H9 (cell line): ENCODE measurements around the gene EHD1. TPM values are rescaled to one million over a fixed set of nuclear protein-coding genes. Genes with fewer than 3 reads are reported as not detected.

Source experiments
- DNase-seq: peaks from one replicate; pipeline ENCODE4 v3.0.0-alpha.2; 2017
- H2AFZ ChIP-seq: one replicate; pipeline ENCODE4 v1.6.1; 2013; ENCODE audit warnings: mild to moderate bottlenecking, low read length, control low read depth, moderate library complexity
- H2AK5ac ChIP-seq: 2 replicates; pipeline ENCODE4 v1.6.1; 2013; ENCODE audit warnings: low read length, control low read depth, mixed read lengths; ENCODE audit not compliant: insufficient read length
- H2BK120ac ChIP-seq: one replicate; pipeline ENCODE4 v1.6.1; 2013; ENCODE audit warnings: low read depth, mild to moderate bottlenecking, low read length, control low read depth, inconsistent platforms; ENCODE audit not compliant: poor library complexity, severe bottlenecking
- H2BK12ac ChIP-seq: 2 replicates; pipeline ENCODE4 v1.6.1; 2013; ENCODE audit warnings: low read length, control low read depth, mixed read lengths, low read depth; ENCODE audit not compliant: insufficient read length
- H2BK15ac ChIP-seq: 2 replicates; pipeline ENCODE4 v1.6.1; 2013; ENCODE audit warnings: low read depth, low read length, control low read depth
- H2BK20ac ChIP-seq: one replicate; pipeline ENCODE4 v1.6.1; 2013; ENCODE audit warnings: low read depth, mild to moderate bottlenecking, low read length, control low read depth, inconsistent platforms; ENCODE audit not compliant: poor library complexity, severe bottlenecking
- H2BK5ac ChIP-seq: 2 replicates; pipeline ENCODE4 v1.6.1; 2013; ENCODE audit warnings: low read length, control low read depth, mixed read lengths; ENCODE audit not compliant: insufficient read length
- H3K14ac ChIP-seq: 2 replicates; pipeline ENCODE4 v1.6.1; 2013; ENCODE audit warnings: low read length, control low read depth; ENCODE audit not compliant: insufficient read depth
- H3K18ac ChIP-seq: 2 replicates; pipeline ENCODE4 v1.6.1; 2013; ENCODE audit warnings: low read depth, mild to moderate bottlenecking, mixed read lengths, low read length, control low read depth; ENCODE audit not compliant: insufficient read length
- H3K23ac ChIP-seq: 2 replicates; pipeline ENCODE4 v1.6.1; 2013; ENCODE audit warnings: low read length, control low read depth, mixed read lengths, low read depth; ENCODE audit not compliant: insufficient read length
- H3K23me2 ChIP-seq: 2 replicates; pipeline ENCODE4 v1.6.1; 2013; ENCODE audit warnings: low read depth, mild to moderate bottlenecking, mixed read lengths, low read length, control low read depth; ENCODE audit not compliant: insufficient read length, poor library complexity, severe bottlenecking
- H3K27ac ChIP-seq: 2 replicates; pipeline ENCODE4 v1.5.1; 2013; ENCODE audit warnings: low read length, control low read depth, mixed read lengths, low read depth; ENCODE audit not compliant: insufficient read length
- H3K27me3 ChIP-seq: 2 replicates; pipeline ENCODE4 v1.6.1; 2013; ENCODE audit warnings: low read length, control low read depth, inconsistent platforms; ENCODE audit not compliant: insufficient read depth
- H3K4ac ChIP-seq: 2 replicates; pipeline ENCODE4 v1.6.1; 2013; ENCODE audit warnings: low read depth, mild to moderate bottlenecking, control low read depth, inconsistent platforms, low read length, moderate library complexity
- H3K4me1 ChIP-seq: 2 replicates; pipeline ENCODE4 v1.6.1; 2013; ENCODE audit warnings: low read length, control low read depth, inconsistent platforms; ENCODE audit not compliant: insufficient read depth
- H3K4me2 ChIP-seq: 2 replicates; pipeline ENCODE4 v1.6.1; 2013; ENCODE audit warnings: low read length, control low read depth, mixed read lengths; ENCODE audit not compliant: insufficient read length, insufficient read depth
- H3K56ac ChIP-seq: 2 replicates; pipeline ENCODE4 v1.6.1; 2013; ENCODE audit warnings: low read depth, mild to moderate bottlenecking, mixed read lengths, low read length, control low read depth; ENCODE audit not compliant: insufficient read length
- H3K79me1 ChIP-seq: 2 replicates; pipeline ENCODE4 v1.6.1; 2013; ENCODE audit warnings: low read depth, mild to moderate bottlenecking, moderate library complexity, low read length, control low read depth, inconsistent platforms; ENCODE audit not compliant: insufficient read depth, poor library complexity, severe bottlenecking
- H3K79me2 ChIP-seq: 2 replicates; pipeline ENCODE4 v1.6.1; 2013; ENCODE audit warnings: low read length, control low read depth, inconsistent platforms; ENCODE audit not compliant: insufficient read depth
- H3K9ac ChIP-seq: 2 replicates; pipeline ENCODE4 v1.6.1; 2013; ENCODE audit warnings: low read length, control low read depth, mixed read lengths; ENCODE audit not compliant: insufficient read length; ENCODE audit errors: extremely low read depth
- H3K9me3 ChIP-seq: one replicate; pipeline ENCODE4 v1.6.1; 2013; ENCODE audit warnings: low read depth, low read length, inconsistent platforms; ENCODE audit not compliant: control insufficient read depth
- H3T11ph ChIP-seq: one replicate; pipeline ENCODE4 v1.6.1; 2013; ENCODE audit warnings: mild to moderate bottlenecking, low read length, control low read depth, inconsistent platforms
- H4K20me1 ChIP-seq: one replicate; pipeline ENCODE4 v1.6.1; 2013; ENCODE audit not compliant: control insufficient read depth, insufficient read length, insufficient read depth
- H4K5ac ChIP-seq: 2 replicates; pipeline ENCODE4 v1.6.1; 2013; ENCODE audit warnings: low read depth, mild to moderate bottlenecking, mixed read lengths, low read length, control low read depth; ENCODE audit not compliant: insufficient read length
- H4K8ac ChIP-seq: replicated peaks from 2 replicates; pipeline ENCODE4 v1.6.1; 2013; ENCODE audit warnings: low read length, control low read depth, mixed read lengths, low read depth; ENCODE audit not compliant: insufficient read length
- H4K91ac ChIP-seq: 2 replicates; pipeline ENCODE4 v1.6.1; 2013; ENCODE audit warnings: low read depth, mild to moderate bottlenecking, moderate library complexity, mixed read lengths, low read length, control low read depth; ENCODE audit not compliant: insufficient read length
- H3K27ac Mint-ChIP-seq, 3 experiments: 2 replicates in 2 of 3; 3 replicates in 1 of 3; pipeline ENCODE4 v1.8.0; 2020 to 2021; ENCODE audit warnings: mixed read lengths in 3 of 3, mild to moderate bottlenecking in 1 of 3, moderate library complexity in 1 of 3
- H3K27me3 Mint-ChIP-seq: 2 replicates; pipeline ENCODE4 v1.8.0; 2021; ENCODE audit warnings: low read depth, mild to moderate bottlenecking, moderate library complexity, mixed read lengths
- H3K36me3 Mint-ChIP-seq, 3 experiments: 2 replicates in 2 of 3; 3 replicates in 1 of 3; pipeline ENCODE4 v1.8.0; 2020 to 2021; ENCODE audit warnings: low read depth in 3 of 3, mixed read lengths in 3 of 3; ENCODE audit not compliant: insufficient read depth in 1 of 3
- H3K4me1 Mint-ChIP-seq, 2 experiments: 2 replicates each; pipeline ENCODE4 v1.8.0; 2020; ENCODE audit warnings: mixed read lengths in 2 of 2
- H3K4me3 Mint-ChIP-seq, 2 experiments: 2 replicates in 1 of 2; 3 replicates in 1 of 2; pipeline ENCODE4 v1.8.0; 2020 to 2021; ENCODE audit warnings: mild to moderate bottlenecking in 2 of 2, mixed read lengths in 2 of 2, moderate library complexity in 1 of 2
- H3K9me3 Mint-ChIP-seq, 2 experiments: 2 replicates in 1 of 2; 3 replicates in 1 of 2; pipeline ENCODE4 v1.8.0; 2020; ENCODE audit warnings: mild to moderate bottlenecking in 2 of 2, mixed read lengths in 2 of 2, moderate library complexity in 1 of 2
- WGBS: extraction: QIAGEN DNeasy Blood & Tissue Kit; methylation state at CpG from one replicate; pipeline ENCODE4 v1.1.7; 2013; ENCODE audit warnings: missing lambda C conversion rate, low lambda C conversion rate, mixed read lengths; ENCODE audit not compliant: insufficient read length; ENCODE audit errors: extremely low coverage; 5-methylcytosine and 5-hydroxymethylcytosine counted together
- total RNA-seq: library from RNA; stranded (reverse); gene quantifications from 2 replicates; pipeline ENCODE4 v1.2.1, GENCODE V29; 2021
- TF ChIP-seq, protein P1 (sequence below): fragments of 200-600 bp; sonication (generic); conservative IDR thresholded peaks from 3 replicates; pipeline ENCODE4 v1.8.0; 2021; ENCODE audit warnings: antibody characterized with exemption, mild to moderate bottlenecking

EHD1 gene
- total RNA-seq, 1 experiment from 2014 or later = 31.0 TPM

DNA sequence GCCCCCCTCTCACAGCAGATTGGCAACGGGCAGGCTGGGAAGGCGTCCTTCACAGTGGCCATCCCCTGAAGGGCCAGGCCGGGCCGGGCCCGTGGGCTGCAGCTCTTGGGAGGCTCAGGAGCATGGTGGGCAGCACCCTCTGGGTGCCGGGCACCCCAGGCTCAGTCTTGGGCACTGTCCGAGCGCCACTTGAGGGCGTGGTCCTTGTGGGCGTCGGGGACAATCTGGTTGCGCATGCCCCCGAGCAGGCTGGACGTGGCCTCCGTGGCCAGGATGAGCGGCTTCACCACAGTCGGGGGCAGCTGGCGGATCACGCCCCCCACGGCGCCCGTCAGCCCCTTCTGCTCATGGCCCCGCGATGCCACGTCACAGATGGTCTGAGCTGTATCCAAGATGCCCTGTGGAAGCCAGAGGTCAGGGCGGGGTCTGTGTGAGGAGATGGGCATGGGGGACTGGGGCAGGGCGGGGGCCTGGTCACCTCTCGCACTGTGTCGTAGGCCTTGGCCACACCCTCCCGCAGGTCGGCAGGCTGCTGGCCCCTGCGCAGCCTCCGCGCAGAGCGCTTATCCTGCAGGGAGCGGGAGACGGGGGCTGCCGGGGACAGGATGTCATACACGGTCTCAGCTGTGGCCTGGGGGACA is 16.5 kb upstream of the EHD1 start:
- Histone ChIP-seq H3K4me1 (no peaks in the 10 kb centered on the region), H4K8ac (no peak overlapping the region), H2AK5ac (no peak overlapping the region), H3K23ac (no peak overlapping the region), H3K4ac (no peak overlapping the region), H4K20me1 (peaks cover 4% of the 10 kb centered on the region), H3K18ac (no peak overlapping the region), H2BK120ac (no peak overlapping the region), H2BK12ac (no peak overlapping the region), H3K14ac (no peak overlapping the region), H3T11ph (no peak overlapping the region), H2BK20ac (no peak overlapping the region), H3K79me2 (no peaks in the 10 kb centered on the region), H3K23me2 (no peaks in the 10 kb centered on the region), H2BK15ac (no peak overlapping the region), H3K9me3 (no peaks in the 10 kb centered on the region), H2AFZ (no peak overlapping the region), H3K56ac (no peak overlapping the region), H4K5ac (no peak overlapping the region), H3K4me2 (no peak overlapping the region), H4K91ac (no peak overlapping the region), H2BK5ac (no peak overlapping the region), H3K9ac (no peak overlapping the region), H3K79me1 (no peaks in the 10 kb centered on the region), H3K27ac (no peak overlapping the region), H3K27me3 (no peaks in the 10 kb centered on the region)
- no peak for DNase-seq
- no peaks in the 10 kb centered on the region; a peak in 1 of 5 replicates for H3K9me3 Mint-ChIP-seq
- H3K27me3 Mint-ChIP-seq = no peaks in the 10 kb centered on the region
- peaks cover 0 to 8% of the 10 kb centered on the region in 2 experiments; a peak in 1 of 4 replicates for H3K4me1 Mint-ChIP-seq
- no peak overlapping the region for H3K27ac Mint-ChIP-seq
- H3K36me3 Mint-ChIP-seq = peaks cover 0 to 18% (median 12%) of the 10 kb centered on the region in 3 experiments; a peak in 4 of 7 replicates
- TF ChIP-seq, protein P1, sequence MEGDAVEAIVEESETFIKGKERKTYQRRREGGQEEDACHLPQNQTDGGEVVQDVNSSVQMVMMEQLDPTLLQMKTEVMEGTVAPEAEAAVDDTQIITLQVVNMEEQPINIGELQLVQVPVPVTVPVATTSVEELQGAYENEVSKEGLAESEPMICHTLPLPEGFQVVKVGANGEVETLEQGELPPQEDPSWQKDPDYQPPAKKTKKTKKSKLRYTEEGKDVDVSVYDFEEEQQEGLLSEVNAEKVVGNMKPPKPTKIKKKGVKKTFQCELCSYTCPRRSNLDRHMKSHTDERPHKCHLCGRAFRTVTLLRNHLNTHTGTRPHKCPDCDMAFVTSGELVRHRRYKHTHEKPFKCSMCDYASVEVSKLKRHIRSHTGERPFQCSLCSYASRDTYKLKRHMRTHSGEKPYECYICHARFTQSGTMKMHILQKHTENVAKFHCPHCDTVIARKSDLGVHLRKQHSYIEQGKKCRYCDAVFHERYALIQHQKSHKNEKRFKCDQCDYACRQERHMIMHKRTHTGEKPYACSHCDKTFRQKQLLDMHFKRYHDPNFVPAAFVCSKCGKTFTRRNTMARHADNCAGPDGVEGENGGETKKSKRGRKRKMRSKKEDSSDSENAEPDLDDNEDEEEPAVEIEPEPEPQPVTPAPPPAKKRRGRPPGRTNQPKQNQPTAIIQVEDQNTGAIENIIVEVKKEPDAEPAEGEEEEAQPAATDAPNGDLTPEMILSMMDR = no peak
- no CpG with 5 or more reads among the region's 39 CpGs for WGBS
- no peak overlapping the region for H3K4me3 Mint-ChIP-seq
